ENCODE measurements around the gene PLD1.

The PLD1 gene

DNA sequence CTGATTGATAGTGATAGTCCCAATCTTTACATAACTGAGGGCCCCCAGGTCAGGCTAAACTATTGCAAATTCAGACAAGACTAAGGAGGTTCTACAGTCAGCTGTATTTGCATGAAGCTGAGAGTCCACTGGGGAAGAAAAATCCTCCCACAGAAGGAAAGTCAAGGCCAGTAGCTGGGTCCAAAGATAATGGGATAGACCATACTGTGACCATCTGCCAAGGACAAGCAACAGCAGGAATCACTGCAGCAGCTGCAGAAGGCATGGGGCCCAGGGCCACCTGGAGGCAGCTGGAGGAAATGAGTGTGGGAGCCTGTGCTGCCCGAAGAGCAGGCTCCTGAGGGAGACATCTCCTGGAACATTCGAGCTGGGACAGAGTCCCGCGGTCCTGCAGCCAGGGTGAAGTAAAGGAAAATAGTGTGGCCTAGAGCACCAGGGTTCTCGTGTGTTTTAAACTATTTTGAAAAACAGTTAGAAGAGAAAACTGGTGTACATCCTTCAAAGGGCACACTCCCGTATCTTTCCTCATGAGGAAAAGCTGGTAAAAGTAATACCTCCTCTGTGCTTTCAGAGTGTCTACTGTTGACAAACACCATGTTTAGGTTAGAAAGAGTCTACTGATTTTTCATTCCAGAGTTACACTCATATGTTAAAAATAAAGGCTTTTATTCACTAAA lies 19.7 kb upstream of the PLD1 start:
- peak; percentile 62 for DNase-seq (ENCODE audit: low read depth)
- TF ChIP-seq POLR2A (IDR thresholded peaks at IDR 0.05; ENCODE audit: extremely low read depth, insufficient read length) (no peak), MYC (IDR thresholded peaks at IDR 0.05; ENCODE audit: low read depth, low read length) (no peak)
- TF ChIP-seq, protein P1, sequence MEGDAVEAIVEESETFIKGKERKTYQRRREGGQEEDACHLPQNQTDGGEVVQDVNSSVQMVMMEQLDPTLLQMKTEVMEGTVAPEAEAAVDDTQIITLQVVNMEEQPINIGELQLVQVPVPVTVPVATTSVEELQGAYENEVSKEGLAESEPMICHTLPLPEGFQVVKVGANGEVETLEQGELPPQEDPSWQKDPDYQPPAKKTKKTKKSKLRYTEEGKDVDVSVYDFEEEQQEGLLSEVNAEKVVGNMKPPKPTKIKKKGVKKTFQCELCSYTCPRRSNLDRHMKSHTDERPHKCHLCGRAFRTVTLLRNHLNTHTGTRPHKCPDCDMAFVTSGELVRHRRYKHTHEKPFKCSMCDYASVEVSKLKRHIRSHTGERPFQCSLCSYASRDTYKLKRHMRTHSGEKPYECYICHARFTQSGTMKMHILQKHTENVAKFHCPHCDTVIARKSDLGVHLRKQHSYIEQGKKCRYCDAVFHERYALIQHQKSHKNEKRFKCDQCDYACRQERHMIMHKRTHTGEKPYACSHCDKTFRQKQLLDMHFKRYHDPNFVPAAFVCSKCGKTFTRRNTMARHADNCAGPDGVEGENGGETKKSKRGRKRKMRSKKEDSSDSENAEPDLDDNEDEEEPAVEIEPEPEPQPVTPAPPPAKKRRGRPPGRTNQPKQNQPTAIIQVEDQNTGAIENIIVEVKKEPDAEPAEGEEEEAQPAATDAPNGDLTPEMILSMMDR (IDR thresholded peaks at IDR 0.05; ENCODE audit: low read depth, low read length): peak; percentile 58
- TF ChIP-seq, protein P2, sequence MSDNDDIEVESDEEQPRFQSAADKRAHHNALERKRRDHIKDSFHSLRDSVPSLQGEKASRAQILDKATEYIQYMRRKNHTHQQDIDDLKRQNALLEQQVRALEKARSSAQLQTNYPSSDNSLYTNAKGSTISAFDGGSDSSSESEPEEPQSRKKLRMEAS (IDR thresholded peaks at IDR 0.05; ENCODE audit: low read depth, low read length): no peak
- H3K4me3 ChIP-seq (ENCODE audit: low read depth, low read length): no peak overlapping the region

DNA sequence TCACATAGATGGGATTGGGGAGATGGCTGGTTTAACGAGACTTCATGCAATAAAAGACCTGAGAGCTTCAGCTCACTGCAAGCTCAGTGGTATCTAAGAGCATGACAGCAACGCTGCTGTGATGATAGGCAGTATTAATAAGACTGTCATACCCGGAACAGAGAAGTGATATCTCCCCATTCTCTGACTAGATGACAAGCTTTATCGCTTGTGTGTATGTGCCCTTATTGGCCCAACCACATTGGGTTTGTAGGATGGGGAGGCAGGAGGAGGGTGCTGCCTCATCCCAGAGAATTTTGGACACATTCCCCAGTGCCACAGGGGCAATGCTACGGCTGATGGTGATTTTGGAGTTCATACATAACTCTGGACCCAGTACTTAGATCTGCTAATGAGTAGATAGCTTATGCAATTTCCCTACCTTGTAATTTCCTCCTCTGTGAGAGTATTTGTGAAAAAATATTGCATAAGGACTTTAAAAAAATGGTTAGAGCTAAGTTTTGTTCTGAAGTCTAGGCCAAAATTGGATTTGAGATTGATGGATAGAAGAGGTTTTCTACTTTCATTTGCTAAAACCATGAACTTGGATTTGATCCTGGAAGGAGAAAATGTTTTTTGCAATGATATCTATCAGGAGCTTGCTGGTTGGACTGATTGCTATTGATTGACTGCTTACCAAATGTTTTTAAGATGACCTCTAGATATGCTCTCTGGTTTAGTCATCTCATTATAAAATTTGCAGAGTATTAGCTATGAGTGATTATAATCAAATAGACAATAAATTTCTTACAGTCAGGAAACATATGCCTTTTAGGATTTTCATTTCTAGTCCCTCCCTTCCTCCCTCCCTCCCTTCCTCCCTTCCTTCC lies 18.9 kb upstream of the PLD1 start:
- H3K4me3 ChIP-seq (ENCODE audit: low read depth, low read length): no peak overlapping the region
- peak; percentile 46 for DNase-seq (ENCODE audit: low read depth)
- TF ChIP-seq POLR2A (IDR thresholded peaks at IDR 0.05; ENCODE audit: extremely low read depth, insufficient read length) (no peak), MYC (IDR thresholded peaks at IDR 0.05; ENCODE audit: low read depth, low read length) (no peak)
- TF ChIP-seq, protein P2 (IDR thresholded peaks at IDR 0.05; ENCODE audit: low read depth, low read length): no peak
- TF ChIP-seq, protein P1 (IDR thresholded peaks at IDR 0.05; ENCODE audit: low read depth, low read length): no peak

DNA sequence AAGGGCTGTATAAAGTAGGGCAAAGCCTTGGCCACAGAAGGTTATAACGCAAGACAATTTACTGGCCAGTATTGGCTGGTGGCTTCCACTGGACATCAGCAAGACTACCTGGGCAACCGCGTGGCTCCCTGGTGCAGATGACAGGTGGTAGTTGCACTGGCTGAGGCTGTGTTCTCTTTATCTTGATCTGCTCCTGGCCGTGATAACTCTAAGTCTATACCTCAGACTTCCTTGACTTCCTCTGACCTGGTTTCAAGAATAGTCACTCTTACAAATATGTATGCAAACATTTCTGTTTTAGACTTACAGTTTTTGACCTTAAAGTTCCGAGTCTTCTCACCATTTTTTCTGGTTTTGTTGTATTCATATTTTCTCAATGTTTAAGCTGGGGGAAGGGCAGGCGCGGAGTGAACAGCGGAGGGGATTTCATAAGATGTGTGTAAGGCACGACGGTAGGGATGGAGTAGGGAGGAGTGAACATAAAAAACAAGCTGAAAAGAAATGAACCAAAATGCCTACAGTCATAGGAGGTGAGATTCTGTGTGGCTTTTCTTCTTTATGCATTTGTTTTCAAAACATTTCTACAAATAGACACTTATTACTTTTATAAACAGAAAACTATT lies 17.7 kb upstream of the PLD1 start:
- TF ChIP-seq POLR2A (IDR thresholded peaks at IDR 0.05; ENCODE audit: extremely low read depth, insufficient read length) (no peak), MYC (IDR thresholded peaks at IDR 0.05; ENCODE audit: low read depth, low read length) (no peak)
- TF ChIP-seq, protein P2 (IDR thresholded peaks at IDR 0.05; ENCODE audit: low read depth, low read length): no peak
- TF ChIP-seq, protein P1 (IDR thresholded peaks at IDR 0.05; ENCODE audit: low read depth, low read length): no peak
- no peak for DNase-seq (ENCODE audit: low read depth)

DNA sequence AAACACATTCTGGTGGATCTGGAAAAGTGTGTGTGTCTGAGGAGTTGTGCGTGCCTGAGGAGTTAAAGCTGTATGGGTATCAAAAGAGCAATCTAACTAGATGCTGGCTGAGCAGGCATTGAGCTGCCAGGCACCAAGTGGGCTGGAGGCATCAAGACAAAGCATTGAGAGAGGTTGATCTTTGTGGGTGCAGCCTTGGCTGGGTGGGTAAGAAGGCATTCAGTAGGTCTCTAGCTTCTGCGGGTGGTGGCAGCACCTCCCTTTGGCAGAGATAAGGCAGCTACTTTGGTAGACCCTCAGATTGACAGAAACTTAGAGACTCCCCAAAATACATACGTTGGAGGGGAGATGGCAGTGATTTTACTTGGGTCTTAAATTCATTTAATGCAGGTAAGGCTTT lies 17.1 kb upstream of the PLD1 start:
- H3K4me3 ChIP-seq (ENCODE audit: low read depth, low read length): no peak overlapping the region
- DNase-seq (ENCODE audit: low read depth): no peak
- TF ChIP-seq, protein P1 (IDR thresholded peaks at IDR 0.05; ENCODE audit: low read depth, low read length): no peak
- no peak for TF ChIP-seq POLR2A (IDR thresholded peaks at IDR 0.05; ENCODE audit: extremely low read depth, insufficient read length)
- TF ChIP-seq, protein P2 (IDR thresholded peaks at IDR 0.05; ENCODE audit: low read depth, low read length): no peak
- TF ChIP-seq MYC (IDR thresholded peaks at IDR 0.05; ENCODE audit: low read depth, low read length): no peak

More for the DNA sequence above, 17.7 kb upstream of the PLD1 start:
- H3K4me3 ChIP-seq (ENCODE audit: low read depth, low read length): no peak overlapping the region

DNA sequence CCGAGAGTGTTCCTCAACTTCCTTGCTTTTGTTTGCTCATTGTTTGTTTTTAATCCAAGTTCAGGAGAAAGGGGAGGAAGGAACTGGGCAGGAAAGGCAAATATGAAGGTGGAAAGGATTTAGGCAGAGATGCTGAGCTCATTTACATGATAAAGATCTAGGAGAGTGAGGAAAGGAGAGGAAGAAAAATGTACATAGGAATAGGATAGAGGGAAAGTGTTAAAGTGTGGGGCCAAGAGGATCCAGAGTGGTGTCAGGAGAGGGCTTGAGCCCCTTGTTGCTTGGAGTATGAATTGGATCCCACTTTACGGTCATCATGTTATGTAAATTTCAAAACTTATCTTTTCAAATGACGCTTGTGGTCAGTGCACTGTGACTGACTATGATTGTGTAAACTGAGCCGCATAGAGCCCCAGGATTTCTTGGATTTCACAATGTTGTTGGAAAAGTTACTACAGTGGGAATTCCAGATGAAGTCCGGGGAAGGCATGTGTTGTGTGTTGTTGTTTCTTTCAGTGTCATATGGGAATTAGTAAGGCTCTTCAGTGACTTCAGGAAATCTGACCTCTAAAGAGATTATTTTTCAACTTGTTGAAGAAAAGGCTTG lies 15.0 kb upstream of the PLD1 start:
- TF ChIP-seq, protein P2 (IDR thresholded peaks at IDR 0.05; ENCODE audit: low read depth, low read length): no peak
- TF ChIP-seq POLR2A (IDR thresholded peaks at IDR 0.05; ENCODE audit: extremely low read depth, insufficient read length): no peak
- TF ChIP-seq MYC (IDR thresholded peaks at IDR 0.05; ENCODE audit: low read depth, low read length): no peak
- TF ChIP-seq, protein P1 (IDR thresholded peaks at IDR 0.05; ENCODE audit: low read depth, low read length): no peak
- no peak for DNase-seq (ENCODE audit: low read depth)
- H3K4me3 ChIP-seq (ENCODE audit: low read depth, low read length): no peak overlapping the region

All from NB4 (cell line).